Left ventricle myocardium inferior (tissue), 1 donor: Measurements from ENCODE around the gene PDZD2. TPM values are rescaled to one million over a fixed set of nuclear protein-coding genes. Genes with fewer than 3 reads are reported as not detected.
A peak's percentile ranks its signal among the peaks of the same experiment; 100 is the strongest.
"Not testable (repeated sequence)": the region's sequence is repeated elsewhere in the genome, so short reads cannot be mapped to it uniquely, and the experiment has no call there.

Experiments used
- DNase-seq: peaks from one replicate; pipeline ENCODE4 v3.0.0-alpha.2; 2020
- H3K27ac ChIP-seq: fragments of 200-600 bp; replicated peaks from 2 replicates; pipeline ENCODE4 v1.8.0; 2021
- H3K27me3 ChIP-seq: fragments of 200-600 bp; 2 replicates; pipeline ENCODE4 v1.8.0; 2021; ENCODE audit warnings: low read depth
- H3K36me3 ChIP-seq: fragments of 200-600 bp; 2 replicates; pipeline ENCODE4 v1.8.0; 2021
- H3K4me1 ChIP-seq: fragments of 200-600 bp; 2 replicates; pipeline ENCODE4 v1.8.0; 2021
- H3K4me3 ChIP-seq: fragments of 200-600 bp; 2 replicates; pipeline ENCODE4 v1.8.0; 2021; ENCODE audit warnings: mild to moderate bottlenecking, moderate library complexity
- H3K9me3 ChIP-seq: fragments of 200-600 bp; replicated peaks from 2 replicates; pipeline ENCODE4 v1.8.0; 2021
- CTCF ChIP-seq: fragments of 200-600 bp; IDR thresholded peaks from 2 replicates; pipeline ENCODE4 v1.8.0; 2021; ENCODE audit warnings: antibody characterized with exemption, mild to moderate bottlenecking, borderline replicate concordance
- intact Hi-C: fragments of 100-400 bp; cut with micrococcal nuclease; formaldehyde crosslinking; loops from one replicate; pipeline ENCODE4 v1.11.0; 2022
- total RNA-seq: library from RNA; stranded (reverse); fragmentation: NEBNext Ultra II Directional; extraction: Animal tissue kit (Norgen Biotek cat#: 25700); gene quantifications from one replicate; pipeline ENCODE4 v1.2.1, GENCODE V29; 2021
- donor health status: DM: no; HTN: yes; CAD: no; lungs with severe emphysema.

PDZD2 gene
- total RNA-seq, 1 donor from 2014 or later: 120 TPM

GRCh38 chr5:31682025-31682424 is 43.1 kb downstream of the PDZD2 start:
- intact Hi-C loops: no loop called here
- Histone ChIP-seq H3K4me3 (no peak overlapping the region), H3K4me1 (peaks cover 69% of the 10 kb centered on the region), H3K9me3 (no peaks in the 10 kb centered on the region), H3K27ac (peak overlapping the region; percentile 80), H3K36me3 (no peaks in the 10 kb centered on the region), H3K27me3 (no peaks in the 10 kb centered on the region)
- DNase-seq: no peak
- no peak for TF ChIP-seq CTCF

- peaks cover 70% of the 10 kb centered on the region for H3K4me1 ChIP-seq
- peak overlapping the region; percentile 80 for H3K27ac ChIP-seq
- no peaks in the 10 kb centered on the region for H3K27me3 ChIP-seq
- no peaks in the 10 kb centered on the region for H3K36me3 ChIP-seq
- TF ChIP-seq CTCF: no peak
- intact Hi-C loops: no loop called here
- DNase-seq: no peak
- H3K9me3 ChIP-seq: no peaks in the 10 kb centered on the region
- H3K4me3 ChIP-seq: no peak overlapping the region
Measured at GRCh38 chr5:31682851-31683250, 43.9 kb downstream of the PDZD2 start.

- Histone ChIP-seq H3K4me1 (peaks cover 68% of the 10 kb centered on the region), H3K36me3 (no peaks in the 10 kb centered on the region), H3K4me3 (no peak overlapping the region), H3K9me3 (no peaks in the 10 kb centered on the region), H3K27me3 (no peaks in the 10 kb centered on the region), H3K27ac (peak overlapping the region; percentile 62)
- no peak for TF ChIP-seq CTCF
- DNase-seq: peak; percentile 32
- intact Hi-C loops: no loop called here
Measured at GRCh38 chr5:31688515-31689092, 49.7 kb downstream of the PDZD2 start.

GRCh38 chr5:31691408-31691807 is 52.5 kb downstream of the PDZD2 start:
- H3K36me3 ChIP-seq, H3K27me3 ChIP-seq, DNase-seq, H3K4me3 ChIP-seq, intact Hi-C loops, H3K9me3 ChIP-seq: not testable (repeated sequence)
- Histone ChIP-seq H3K27ac (peak overlapping the region; percentile 90), H3K4me1 (peaks cover 52% of the 10 kb centered on the region)

GRCh38 chr5:31692561-31693221 is 53.8 kb downstream of the PDZD2 start:
- DNase-seq: peak; percentile 86
- intact Hi-C loops: no loop called here
- peak overlapping the region; percentile 46 for H3K4me3 ChIP-seq
- H3K4me1 ChIP-seq: peaks cover 58% of the 10 kb centered on the region
- no peaks in the 10 kb centered on the region for H3K36me3 ChIP-seq
- H3K27me3 ChIP-seq: no peaks in the 10 kb centered on the region
- TF ChIP-seq CTCF: no peak
- peak overlapping the region; percentile 90 for H3K27ac ChIP-seq
- no peaks in the 10 kb centered on the region for H3K9me3 ChIP-seq

- intact Hi-C loops: no loop called here
- Histone ChIP-seq H3K27me3 (no peaks in the 10 kb centered on the region), H3K36me3 (no peaks in the 10 kb centered on the region), H3K4me3 (no peak overlapping the region), H3K9me3 (no peaks in the 10 kb centered on the region), H3K27ac (no peak overlapping the region), H3K4me1 (peaks cover 48% of the 10 kb centered on the region)
- no peak for DNase-seq
- TF ChIP-seq CTCF: no peak
Measured at GRCh38 chr5:31698673-31699072, 59.7 kb downstream of the PDZD2 start.
